GM12872 (cell line): ENCODE measurements around the gene GRM5.

Source experiments
- TF ChIP-seq, protein P1 (sequence below): IDR thresholded peaks from 3 replicates; pipeline ENCODE4 v1.5.1; 2011; ENCODE audit warnings: low read depth, mild to moderate bottlenecking, low read length, moderate library complexity; ENCODE audit not compliant: insufficient read depth

GRM5 gene

DNA sequence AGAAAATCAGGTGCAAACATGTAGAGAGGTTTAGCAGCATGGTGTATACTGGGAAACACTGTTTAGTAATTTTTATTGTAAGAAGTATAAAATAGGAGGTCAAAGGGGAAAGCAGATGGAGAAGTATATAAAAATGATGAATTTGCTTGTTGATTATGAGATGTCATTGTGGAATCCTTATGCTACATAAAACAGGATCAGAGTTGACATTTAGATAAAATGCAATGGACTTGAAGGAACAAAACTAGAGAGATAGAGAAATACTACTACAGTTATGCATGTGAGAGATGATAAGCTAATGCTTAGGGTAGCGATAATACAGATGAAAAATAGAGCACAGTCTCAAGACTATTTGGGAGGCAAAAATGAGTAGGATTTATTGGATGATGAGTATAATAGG, 536.4 kb downstream of the GRM5 start:
- TF ChIP-seq, protein P1, sequence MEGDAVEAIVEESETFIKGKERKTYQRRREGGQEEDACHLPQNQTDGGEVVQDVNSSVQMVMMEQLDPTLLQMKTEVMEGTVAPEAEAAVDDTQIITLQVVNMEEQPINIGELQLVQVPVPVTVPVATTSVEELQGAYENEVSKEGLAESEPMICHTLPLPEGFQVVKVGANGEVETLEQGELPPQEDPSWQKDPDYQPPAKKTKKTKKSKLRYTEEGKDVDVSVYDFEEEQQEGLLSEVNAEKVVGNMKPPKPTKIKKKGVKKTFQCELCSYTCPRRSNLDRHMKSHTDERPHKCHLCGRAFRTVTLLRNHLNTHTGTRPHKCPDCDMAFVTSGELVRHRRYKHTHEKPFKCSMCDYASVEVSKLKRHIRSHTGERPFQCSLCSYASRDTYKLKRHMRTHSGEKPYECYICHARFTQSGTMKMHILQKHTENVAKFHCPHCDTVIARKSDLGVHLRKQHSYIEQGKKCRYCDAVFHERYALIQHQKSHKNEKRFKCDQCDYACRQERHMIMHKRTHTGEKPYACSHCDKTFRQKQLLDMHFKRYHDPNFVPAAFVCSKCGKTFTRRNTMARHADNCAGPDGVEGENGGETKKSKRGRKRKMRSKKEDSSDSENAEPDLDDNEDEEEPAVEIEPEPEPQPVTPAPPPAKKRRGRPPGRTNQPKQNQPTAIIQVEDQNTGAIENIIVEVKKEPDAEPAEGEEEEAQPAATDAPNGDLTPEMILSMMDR, result no peak

DNA sequence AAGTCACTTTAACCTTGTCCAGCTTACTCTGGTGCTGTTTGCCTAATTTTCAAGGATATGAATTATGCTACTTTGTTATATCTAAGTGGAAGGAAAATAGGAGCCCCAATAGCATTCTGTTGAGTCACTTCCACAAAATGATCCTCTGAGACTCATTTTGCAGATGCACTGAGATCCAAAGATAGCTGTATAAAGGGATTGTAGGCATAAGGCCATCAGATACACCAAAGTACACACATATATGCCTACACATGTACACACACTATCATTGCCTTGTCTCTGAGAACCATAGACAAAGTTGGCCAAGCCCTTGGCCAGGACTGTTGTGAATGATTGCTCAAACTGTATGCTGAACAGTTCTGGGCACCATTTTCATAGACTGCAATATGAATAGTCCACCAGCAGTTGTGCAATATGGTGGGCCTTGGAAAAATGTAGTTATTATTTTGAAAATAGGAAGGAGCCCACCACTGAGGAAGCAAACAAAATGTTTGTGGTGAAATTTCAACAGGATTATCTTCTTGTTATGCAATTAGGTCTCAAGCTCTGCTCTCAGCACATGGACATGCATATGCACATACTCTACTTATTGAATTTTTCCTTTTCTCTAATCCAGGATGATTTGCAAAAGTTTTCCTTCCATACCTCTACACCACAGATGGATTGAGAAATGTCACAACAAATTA, 542.3 kb downstream of the GRM5 start:
- TF ChIP-seq, protein P1, result no peak

DNA sequence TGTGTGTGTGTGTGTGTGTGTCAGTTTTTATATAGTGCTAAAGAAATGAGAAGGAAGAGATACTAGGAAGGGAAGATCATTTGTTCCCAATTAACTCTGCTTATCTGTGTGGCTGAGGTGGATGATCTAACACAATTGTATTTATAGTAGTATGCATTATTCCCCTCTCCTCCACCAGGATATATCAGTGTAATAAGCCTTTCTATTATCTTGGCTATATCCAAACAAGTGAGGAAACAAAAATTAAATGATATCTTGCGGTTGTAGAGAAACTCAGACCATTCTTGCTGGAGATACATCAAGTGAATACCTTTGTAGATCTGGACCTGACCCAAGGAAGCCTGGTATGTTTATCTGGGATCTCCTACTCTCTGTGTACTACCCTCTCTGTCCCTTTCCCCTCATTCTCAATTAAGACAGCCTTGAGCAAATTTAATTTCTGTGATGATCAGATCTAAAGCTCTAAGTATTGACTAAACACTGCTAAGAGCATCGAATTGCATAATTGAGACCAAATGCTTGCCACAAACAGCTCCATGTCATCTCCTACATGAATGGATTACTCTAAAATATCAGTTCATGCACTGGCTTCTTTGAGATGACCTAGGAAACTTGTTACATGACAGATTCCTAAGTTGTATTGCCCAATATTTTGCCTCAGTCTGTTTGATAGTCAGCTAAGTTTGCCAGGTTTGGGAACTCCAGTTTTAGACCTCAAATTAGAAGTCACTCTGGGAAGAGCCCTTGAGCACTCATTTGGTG, 543.0 kb downstream of the GRM5 start:
- TF ChIP-seq, protein P1, result no peak

DNA sequence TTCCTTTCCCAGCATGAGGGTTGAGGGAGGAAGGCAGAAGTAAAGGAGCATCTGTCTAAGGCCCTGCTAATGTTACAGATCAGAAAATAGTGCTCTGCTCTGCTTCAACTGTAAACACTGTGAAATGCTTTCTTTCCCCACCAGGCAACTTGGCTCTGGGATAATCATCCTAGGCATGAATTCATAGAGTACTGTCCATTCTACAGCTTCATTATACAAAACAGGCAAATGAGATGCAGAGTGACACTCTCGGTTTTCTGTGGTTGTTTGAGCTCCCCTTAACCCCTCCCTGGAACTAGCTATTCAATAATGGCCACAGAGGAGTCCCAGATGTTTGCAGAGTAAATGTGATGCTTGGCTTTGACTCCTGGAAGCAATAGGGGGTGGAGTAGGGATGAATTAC, 544.0 kb downstream of the GRM5 start:
- TF ChIP-seq, protein P1, result no peak

- TF ChIP-seq, protein P1, result no peak
Observed at GRCh38 chr11:88521399-88521798, 544.4 kb downstream of the GRM5 start.

- TF ChIP-seq, protein P1, result no peak
Observed at GRCh38 chr11:88520391-88520790, 545.4 kb downstream of the GRM5 start.

- TF ChIP-seq, protein P1, result no peak
Observed at GRCh38 chr11:88515002-88515401, 550.8 kb downstream of the GRM5 start.
